Subcutaneous adipose tissue (tissue), 4 donors: Measurements from ENCODE around the gene IGDCC3. TPM values are rescaled to one million over a fixed set of nuclear protein-coding genes. Genes with fewer than 3 reads are reported as not detected.

Experiments
- total RNA-seq, 4 donors: library from RNA; depleted of rRNA; stranded (reverse); fragments of >200 nt; gene quantifications; one replicate each; pipeline ENCODE4 v1.1.0, GENCODE V29; 2016
- TF ChIP-seq, protein P1 (sequence below): fragments of 450-650 bp; IDR thresholded peaks from one replicate; pipeline ENCODE4 v1.5.1; 2016; ENCODE audit warnings: low read depth, mild to moderate bottlenecking, control low read depth, antibody characterized with exemption, moderate library complexity

Gene IGDCC3
- total RNA-seq, 4 donors from 2014 or later = not detected

DNA sequence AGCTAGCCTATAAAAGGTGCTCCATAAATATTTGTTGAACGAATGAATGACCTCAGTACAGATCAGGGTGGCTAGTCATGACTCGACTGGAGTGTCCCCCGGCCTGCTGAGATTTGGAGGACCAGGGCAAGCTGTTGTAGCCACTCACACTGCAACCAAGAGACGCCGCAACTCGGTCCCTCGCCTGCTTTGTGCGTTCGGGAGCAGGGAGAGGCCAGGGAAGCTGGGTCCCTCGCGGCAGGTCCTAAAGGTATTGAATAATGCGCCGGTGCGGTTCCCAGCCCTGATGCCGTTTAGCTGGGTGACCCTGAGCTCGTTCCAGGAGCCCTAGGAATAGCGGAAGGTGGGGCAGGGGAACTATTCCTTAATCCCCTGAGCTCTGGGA, 43.2 kb upstream of the IGDCC3 start:
- TF ChIP-seq, protein P1, sequence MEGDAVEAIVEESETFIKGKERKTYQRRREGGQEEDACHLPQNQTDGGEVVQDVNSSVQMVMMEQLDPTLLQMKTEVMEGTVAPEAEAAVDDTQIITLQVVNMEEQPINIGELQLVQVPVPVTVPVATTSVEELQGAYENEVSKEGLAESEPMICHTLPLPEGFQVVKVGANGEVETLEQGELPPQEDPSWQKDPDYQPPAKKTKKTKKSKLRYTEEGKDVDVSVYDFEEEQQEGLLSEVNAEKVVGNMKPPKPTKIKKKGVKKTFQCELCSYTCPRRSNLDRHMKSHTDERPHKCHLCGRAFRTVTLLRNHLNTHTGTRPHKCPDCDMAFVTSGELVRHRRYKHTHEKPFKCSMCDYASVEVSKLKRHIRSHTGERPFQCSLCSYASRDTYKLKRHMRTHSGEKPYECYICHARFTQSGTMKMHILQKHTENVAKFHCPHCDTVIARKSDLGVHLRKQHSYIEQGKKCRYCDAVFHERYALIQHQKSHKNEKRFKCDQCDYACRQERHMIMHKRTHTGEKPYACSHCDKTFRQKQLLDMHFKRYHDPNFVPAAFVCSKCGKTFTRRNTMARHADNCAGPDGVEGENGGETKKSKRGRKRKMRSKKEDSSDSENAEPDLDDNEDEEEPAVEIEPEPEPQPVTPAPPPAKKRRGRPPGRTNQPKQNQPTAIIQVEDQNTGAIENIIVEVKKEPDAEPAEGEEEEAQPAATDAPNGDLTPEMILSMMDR = no peak

GRCh38 chr15:65418596-65418995, 40.8 kb upstream of the IGDCC3 start:
- TF ChIP-seq, protein P1 = no peak

DNA sequence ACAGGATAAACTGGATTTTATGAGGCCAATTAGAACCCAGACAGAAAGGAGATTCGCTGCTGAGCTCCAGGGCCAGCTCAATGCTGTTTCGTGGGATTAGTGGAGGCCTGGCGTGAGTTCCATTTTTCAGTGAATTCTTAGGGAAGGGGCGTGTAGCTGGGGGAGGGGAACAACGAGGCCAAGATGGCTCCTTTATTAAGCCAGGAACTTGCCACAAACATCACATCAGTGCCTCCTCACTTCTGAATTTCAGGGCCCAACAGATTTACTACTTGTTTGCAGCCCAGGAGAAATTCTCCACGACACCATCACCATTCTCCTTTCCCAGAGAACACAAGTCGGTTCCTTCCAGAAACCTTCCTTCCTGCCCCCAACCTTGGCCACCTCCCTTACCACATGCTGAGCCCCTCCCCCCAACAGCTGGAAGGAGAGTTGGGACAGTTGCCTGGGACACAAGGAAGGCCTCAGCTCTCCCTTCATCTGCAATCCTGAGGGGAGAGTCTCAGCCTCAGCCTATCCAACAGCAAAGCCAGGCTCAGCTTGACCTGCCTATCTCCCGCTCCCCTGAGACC, 39.1 kb upstream of the IGDCC3 start:
- TF ChIP-seq, protein P1 = no peak

DNA sequence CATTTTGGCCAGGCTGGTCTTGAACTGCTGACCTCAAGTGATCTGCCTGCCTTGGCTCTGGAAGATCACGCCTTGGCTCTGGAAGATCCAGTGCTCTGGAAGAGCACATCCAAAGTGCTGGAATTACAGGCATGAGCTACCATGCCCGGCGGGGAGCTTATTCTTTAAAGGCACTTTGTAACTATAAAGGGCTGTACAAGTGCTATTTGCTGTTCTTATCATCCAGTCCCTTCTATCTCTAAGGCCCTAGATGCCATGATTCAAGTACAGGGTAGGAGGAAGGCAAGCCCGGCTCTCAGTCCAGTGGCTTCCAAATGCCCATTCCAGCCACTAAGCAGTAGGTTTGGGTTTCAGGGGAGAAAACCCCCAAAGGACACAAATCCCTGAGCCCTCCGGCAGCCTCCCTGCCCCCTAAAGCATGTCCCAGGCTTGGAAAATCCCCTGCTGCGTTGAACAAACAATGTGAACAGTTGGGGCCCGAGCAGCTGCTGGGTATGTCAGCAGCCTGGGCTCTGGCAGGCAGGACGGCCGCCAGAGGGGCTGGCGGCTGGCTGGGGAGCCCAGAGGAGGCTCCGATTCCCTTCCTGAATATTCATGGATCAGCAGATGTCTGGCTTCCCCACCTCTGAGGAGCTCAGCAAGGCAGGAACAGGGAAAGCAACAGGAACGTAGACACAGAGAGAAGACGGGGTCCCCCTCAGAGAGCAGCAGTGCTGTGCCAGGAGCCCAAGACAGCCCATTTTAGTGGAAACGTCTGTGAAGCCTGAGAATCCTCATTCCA, 37.2 kb upstream of the IGDCC3 start:
- TF ChIP-seq, protein P1 = no peak

- TF ChIP-seq, protein P1 = no peak
Measured at GRCh38 chr15:65413760-65414144, 36.0 kb upstream of the IGDCC3 start.

DNA sequence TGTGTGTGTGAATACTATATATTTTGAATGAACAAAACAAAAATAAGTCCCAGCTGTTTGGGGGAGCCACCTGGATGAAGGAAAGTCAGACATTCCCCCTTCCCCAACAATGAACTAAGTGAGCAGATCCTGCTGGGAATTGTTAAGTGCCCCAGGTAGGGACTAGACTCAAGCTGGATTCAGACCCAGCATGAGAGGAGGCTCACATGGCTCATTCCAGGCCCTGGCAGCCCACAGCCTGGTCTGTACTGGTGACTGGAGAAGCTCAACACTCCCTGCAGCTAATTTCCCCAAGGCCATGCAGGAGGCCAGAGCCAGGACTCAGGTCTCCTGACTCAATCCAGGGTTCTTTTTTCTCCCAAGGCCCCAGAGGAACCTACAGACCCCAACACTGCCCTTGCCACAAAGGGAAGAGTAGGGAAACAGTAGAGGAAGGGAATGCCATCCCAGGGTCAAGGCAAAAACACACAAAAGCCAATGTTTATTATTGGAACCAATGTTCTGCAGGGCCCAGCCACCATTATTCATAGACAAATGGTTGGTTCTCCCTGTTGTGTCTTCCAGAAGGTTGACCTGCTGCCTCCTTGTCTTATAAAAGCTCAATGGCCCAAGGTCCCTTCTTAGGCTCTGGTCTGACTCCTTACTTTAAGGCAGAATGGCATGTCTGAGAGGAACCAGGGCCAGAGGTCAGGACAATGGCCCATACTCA, 35.4 kb upstream of the IGDCC3 start:
- TF ChIP-seq, protein P1 = no peak

GRCh38 chr15:65412556-65412955, 34.8 kb upstream of the IGDCC3 start:
- TF ChIP-seq, protein P1 = no peak
